Fibroblast of pulmonary artery (primary cell): Measurements from ENCODE around the gene DOCK4.
"Not testable (repeated sequence)": the region's sequence is repeated elsewhere in the genome, so short reads cannot be mapped to it uniquely, and the experiment has no call there.

Source experiments
- DNase-seq: peaks from one replicate; pipeline ENCODE4 v3.0.0-alpha.2; 2010; ENCODE audit warnings: low read depth
- H3K4me3 ChIP-seq: replicated peaks from 2 replicates; pipeline ENCODE4 v1.5.1; 2011; ENCODE audit warnings: low read depth, mild to moderate bottlenecking, control low read depth, low read length, moderate library complexity
- TF ChIP-seq, protein P1 (sequence below): IDR thresholded peaks from 2 replicates; pipeline ENCODE4 v1.5.1; 2011; ENCODE audit warnings: mild to moderate bottlenecking, control low read depth, low read length, inconsistent platforms; ENCODE audit errors: missing control alignments

Gene DOCK4

GRCh38 chr7:112206238-112206990 is at the start of gene DOCK4, which contains the start of gene ZNF277:
Gene DOCK4, minus strand, starts transcription at chr7:112206399. Its CDS starts 261 bp downstream, at chr7:112206138.
Gene ZNF277, plus strand, starts transcription at chr7:112206695. Its CDS starts 22 bp downstream, at chr7:112206717.
- TF ChIP-seq, protein P1, sequence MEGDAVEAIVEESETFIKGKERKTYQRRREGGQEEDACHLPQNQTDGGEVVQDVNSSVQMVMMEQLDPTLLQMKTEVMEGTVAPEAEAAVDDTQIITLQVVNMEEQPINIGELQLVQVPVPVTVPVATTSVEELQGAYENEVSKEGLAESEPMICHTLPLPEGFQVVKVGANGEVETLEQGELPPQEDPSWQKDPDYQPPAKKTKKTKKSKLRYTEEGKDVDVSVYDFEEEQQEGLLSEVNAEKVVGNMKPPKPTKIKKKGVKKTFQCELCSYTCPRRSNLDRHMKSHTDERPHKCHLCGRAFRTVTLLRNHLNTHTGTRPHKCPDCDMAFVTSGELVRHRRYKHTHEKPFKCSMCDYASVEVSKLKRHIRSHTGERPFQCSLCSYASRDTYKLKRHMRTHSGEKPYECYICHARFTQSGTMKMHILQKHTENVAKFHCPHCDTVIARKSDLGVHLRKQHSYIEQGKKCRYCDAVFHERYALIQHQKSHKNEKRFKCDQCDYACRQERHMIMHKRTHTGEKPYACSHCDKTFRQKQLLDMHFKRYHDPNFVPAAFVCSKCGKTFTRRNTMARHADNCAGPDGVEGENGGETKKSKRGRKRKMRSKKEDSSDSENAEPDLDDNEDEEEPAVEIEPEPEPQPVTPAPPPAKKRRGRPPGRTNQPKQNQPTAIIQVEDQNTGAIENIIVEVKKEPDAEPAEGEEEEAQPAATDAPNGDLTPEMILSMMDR, result no peak
- H3K4me3 ChIP-seq, result peak within 1 kb of the TSS; percentile 98
- peak; percentile 99 for DNase-seq

GRCh38 chr7:112255388-112255720 is 49.2 kb upstream of the DOCK4 start:
- no peak overlapping the region for H3K4me3 ChIP-seq
- DNase-seq, result no peak
- TF ChIP-seq, protein P1, result no peak

DNA sequence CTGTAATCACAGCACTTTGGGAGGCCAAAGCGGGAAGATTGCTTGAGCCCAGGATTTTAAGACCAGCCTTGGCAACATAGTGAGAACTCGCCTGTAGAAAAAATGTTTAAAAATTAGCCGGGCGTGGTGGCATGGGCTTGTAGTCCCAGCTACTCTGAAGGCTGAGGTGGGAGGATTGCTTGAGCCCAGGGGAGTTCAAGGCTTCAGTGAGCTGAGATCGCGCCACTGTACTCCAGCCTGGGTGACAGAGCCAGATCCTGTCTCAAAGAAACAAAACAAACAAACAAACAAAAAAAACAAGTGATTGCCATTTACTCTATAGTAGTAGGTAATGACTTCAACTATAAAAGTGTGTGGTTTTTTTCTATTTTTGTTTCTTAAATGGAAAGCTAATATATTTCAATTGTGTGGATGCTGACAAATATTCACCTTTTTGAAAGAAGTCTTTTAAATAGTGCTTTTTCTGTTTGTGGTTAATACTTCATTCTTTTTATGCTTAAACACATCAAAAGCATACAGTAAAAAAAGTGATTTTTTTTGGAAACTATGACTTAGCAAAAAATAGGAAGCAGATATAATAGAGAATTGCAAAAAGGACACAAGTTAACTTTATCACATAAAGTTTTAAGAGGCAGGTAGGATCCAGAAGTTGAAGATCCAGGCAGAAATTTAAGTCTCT is 48.6 kb upstream of the DOCK4 start:
- TF ChIP-seq, protein P1, result no peak
- H3K4me3 ChIP-seq, result no peak overlapping the region
- no peak for DNase-seq

GRCh38 chr7:112254156-112254555 is 48.0 kb upstream of the DOCK4 start:
- H3K4me3 ChIP-seq, result no peak overlapping the region
- TF ChIP-seq, protein P1, result no peak
- DNase-seq, result no peak

DNA sequence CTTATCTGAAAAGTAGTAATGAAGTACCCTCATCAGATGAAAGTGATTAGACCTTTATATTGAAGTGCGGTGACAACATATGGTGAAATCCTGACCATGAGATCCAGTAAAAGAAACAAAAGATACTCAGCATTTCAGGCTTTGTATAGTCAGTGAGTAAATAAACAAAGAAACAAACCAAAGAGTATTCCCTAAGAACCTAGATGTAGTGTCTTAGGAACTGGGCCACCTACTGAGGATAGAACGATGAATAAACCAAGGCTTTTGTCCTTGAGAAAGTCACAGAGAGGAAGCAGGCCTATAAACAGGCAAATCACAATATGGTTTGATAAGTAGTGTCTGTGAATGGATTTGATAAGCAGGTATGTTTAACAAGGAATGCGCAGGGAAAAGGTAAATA is 46.5 kb upstream of the DOCK4 start:
- H3K4me3 ChIP-seq, result no peak overlapping the region
- TF ChIP-seq, protein P1, result no peak
- DNase-seq, result no peak

GRCh38 chr7:112252141-112252540 is 45.9 kb upstream of the DOCK4 start:
- TF ChIP-seq, protein P1, result no peak
- no peak for DNase-seq
- H3K4me3 ChIP-seq, result no peak overlapping the region

GRCh38 chr7:112249967-112250366 is 43.8 kb upstream of the DOCK4 start:
- H3K4me3 ChIP-seq, DNase-seq: not testable (repeated sequence)
